ENCODE data around the gene KRTAP12-1.

The KRTAP12-1 gene, protein sequence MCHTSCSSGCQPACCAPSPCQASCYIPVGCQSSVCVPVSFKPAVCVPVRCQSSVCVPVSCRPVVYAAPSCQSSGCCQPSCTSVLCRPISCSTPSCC

DNA sequence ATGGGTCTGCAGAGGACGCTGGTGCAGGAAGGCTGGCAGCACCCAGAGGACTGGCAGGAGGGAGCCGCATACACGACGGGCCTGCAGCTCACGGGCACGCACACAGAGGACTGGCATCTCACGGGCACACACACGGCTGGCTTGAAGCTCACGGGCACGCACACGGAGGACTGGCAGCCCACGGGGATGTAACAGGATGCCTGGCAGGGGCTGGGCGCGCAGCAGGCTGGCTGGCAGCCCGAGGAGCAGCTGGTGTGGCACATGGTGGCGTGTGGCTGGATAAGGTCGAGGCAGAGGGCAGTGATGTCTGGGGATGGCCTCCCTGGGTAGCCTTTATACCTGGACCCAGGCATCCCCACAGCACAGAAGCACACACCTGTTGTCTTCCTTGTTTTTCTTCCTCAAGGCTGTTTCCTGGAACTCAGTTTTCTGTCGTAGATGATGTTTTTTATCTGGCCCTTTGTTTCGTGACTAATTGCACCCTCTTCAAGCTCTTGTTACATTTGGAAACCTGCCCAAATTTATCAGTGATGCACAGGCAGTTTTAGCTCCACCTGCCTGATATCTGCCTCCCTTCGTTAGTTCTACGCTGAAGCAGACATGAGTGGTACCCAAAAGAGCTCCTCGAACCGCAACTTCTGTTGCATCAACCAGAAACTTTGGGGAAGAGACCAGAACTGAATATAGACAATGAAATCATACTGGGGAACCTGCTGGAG is at the start of gene KRTAP12-1:
Gene KRTAP12-1, minus strand, starts transcription at position 303 of the 719 bp plus-strand sequence. Its CDS starts 40 bp downstream, at position 263.
- DNase-seq, result no peak

DNA sequence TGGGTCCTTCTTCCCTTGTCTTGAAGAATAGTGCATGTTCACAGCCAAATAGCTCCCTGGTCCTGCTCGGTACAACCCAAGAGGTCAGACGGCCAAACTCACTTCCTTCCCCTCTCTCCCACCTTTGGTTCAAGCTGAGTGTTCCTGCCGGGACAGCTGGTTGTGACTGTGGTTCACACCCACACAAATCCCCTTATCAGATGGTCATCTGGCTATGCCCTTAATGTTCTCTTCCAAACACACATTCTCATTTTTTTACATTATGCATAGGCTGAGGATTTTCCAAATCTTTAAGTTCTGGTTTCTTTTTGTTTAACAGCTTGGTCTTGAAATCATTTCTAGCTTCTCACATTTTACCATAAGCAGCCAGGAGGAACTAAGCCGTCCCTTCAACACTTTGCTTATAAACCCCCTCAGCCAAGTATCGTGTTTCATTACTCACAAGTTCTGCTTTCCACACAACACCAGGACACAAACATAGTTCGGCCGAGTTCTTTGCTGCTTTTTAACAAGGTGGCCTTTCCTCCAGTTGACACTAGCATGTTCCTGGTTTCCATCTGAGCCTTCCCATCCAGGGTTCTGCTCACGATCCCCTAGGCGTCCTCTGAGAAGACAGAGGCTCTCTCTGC is 49.1 kb upstream of the KRTAP12-1 start:
- no peak for DNase-seq

DNA sequence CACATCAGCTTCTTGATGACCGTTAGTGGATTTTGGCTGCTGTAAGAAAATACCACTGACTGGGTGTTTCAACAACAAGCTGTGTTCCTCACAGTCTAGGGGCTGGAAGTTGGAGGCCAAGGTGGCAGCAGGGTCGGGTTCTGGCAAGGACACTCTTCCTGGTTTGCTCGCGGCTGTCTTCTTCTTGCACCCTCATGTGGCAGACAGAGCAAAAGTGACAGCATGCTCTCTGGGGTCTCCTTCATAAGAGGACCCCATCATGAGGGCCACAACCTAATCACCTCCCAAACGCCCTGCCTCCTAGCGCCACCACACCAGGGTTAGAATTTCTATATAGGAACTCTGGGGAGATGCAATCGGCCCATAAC is 48.0 kb upstream of the KRTAP12-1 start:
- DNase-seq, result no peak

GRCh38 chr21:44729336-44730027 is 47.5 kb upstream of the KRTAP12-1 start:
- DNase-seq, result no peak

DNA sequence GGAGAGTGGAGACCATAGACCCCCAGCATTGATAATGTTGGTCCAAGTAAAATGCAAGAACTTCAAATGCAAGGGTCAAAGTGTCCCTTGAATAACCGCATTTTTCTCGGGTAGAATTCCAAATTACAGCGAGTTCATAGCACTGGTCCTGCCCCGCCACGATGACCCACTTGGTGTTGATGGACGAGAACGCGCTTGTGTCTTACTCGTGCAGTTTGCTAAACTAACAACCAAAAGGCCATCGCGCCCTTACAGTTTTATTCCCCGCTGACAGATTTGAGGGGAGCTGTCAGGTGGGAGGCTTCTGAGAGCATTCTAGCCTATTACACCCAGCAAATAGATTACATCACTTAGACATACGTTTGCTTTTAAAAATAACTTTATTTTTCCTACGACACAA is 46.8 kb upstream of the KRTAP12-1 start:
- DNase-seq, result no peak

DNA sequence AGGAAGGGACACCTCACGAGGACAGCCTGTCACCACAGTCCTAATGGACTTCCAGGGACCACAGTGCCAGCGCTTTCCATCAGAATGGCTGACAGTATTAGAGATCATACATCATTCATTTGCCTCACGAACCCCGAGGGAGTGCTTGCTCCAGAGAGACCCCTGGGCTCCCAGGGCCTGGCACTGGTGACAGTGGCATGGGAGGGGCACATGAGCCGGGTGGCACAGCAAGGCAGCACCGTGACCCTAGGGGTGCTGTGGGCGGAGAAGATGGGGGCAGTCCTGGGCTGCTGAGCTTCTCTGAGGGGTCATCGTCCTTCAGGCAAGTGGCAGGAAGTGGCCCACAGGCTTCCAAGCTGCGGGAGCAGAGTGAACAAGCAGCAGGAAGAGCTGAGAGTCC is 45.8 kb upstream of the KRTAP12-1 start:
- no peak for DNase-seq

GRCh38 chr21:44727321-44727720 is 45.4 kb upstream of the KRTAP12-1 start:
- no peak for DNase-seq

GRCh38 chr21:44726826-44727225 is 44.9 kb upstream of the KRTAP12-1 start:
- no peak for DNase-seq

DNA sequence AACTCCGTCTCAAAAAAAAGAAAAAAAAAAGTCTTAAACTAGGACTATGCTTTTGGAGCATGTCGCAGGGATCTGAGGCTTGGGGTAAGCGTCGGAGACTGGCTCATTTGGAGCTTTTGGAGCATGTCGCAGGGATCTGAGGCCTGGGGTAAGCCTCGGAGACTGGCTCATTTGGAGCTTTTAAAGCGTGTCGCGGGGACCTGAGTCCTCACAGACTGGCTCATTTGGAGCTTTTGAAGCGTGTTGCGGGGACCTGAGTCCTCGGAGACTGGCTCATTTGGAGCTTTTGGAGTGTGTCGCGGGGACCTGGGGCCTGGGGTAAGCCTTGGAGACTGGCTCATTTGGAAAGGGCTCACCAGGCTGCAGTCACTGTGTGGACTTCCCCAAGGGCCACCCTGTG is 43.0 kb upstream of the KRTAP12-1 start:
- DNase-seq, result no peak

- no peak for DNase-seq
These were observed 42.2 kb upstream of the KRTAP12-1 start for GRCh38 chr21:44724196-44724595.

GRCh38 chr21:44723177-44724131 is 41.5 kb upstream of the KRTAP12-1 start:
- peak; percentile 81 for DNase-seq

DNA sequence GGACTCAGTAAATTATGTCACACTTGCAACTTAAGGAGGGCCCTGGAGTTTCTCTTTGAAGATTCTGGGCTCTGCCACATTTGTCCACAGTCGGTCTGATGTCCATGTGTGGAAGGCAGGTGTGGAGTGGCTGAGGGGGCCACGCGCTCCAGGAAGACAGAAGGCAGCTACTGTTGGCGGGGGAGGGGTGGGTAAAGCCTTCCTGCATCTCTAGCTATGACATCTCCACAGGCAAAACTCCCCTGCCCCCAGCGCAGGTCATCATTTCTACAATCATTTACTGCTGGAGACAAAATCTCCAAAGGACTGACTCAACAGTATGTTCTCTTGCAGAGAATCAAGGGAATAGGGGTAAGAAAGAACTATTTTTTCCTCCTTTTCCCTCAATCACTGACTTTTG is 40.8 kb upstream of the KRTAP12-1 start:
- DNase-seq, result no peak

DNA sequence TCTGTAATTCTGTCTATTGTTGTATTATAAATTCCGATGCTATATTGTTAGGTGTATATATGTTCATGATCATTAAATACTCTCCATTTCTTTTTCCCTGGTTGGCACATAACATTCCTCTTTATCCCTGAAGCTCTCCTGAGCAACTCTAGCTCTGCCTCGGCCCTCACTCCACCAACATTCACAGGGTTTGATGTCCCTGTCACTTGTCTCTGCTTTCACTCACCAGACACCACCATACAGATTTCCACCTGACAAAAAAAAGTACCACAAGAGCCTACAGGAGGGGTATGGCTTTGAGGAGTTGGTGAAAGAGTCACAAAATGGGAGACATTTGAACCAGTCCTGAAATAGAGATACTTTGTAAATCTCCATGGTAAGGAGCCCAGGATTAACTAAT is 38.2 kb upstream of the KRTAP12-1 start:
- no peak for DNase-seq

DNA sequence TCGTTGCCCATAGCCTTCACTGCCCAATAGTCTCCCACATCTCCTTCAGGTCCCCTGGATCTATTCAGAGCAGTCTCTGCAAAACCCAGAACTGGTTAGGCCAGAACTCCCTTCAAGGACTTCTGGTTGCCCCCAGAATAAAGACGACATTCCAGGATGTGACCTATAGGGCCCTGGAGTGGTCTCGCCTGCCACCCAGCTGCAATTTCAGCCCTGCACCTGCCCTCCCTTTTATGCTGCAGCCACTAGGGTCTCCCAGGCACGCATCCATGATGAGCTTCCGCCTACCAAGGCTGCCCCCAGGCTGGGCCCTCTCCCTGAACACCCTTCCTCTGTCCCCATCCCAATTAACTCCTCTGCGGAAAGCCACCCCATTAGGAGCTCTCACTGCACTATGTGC is 36.6 kb upstream of the KRTAP12-1 start:
- DNase-seq, result no peak

- DNase-seq, result no peak
These were observed 36.1 kb upstream of the KRTAP12-1 start for GRCh38 chr21:44718093-44718492.

DNA sequence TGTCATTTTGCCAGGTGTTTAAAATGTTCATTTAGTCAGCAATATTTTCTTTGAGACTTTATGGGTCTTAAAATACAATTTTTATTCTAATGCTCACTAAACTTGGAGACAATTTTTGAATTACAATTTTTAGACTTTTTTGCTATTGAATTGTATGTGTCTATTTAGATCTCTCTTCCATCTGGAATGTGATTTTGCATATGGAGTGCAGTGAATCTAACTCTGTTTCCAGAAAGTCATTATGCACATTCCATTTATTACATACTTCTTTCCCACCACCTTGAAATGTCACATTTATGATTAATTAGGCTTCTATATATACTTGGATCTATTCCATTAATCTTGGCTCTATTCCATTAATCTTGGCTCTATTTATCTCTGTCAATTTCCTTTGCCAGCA is 35.0 kb upstream of the KRTAP12-1 start:
- no peak for DNase-seq

DNA sequence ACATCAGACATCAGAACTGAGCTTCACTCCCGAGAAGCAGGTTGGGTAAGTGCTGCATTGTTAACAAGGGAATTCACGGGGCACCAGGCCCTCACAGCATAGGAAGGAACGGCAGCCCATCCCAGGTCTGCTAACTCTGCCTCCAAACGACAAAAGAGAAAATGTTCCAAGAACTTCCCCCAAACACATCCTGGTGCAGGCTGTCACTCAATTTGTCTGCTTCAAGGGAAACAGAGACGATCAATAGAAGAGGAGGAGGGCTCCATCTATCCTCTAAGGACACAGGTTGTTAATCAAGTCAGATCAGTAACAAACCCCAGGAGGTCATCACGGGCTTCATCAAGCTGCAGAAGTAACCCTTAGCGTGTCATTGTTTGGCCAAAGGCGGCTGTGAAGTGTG is 32.9 kb upstream of the KRTAP12-1 start:
- DNase-seq, result no peak

GRCh38 chr21:44713846-44714245 is 31.9 kb upstream of the KRTAP12-1 start:
- no peak for DNase-seq

GRCh38 chr21:44713130-44713529 is 31.2 kb upstream of the KRTAP12-1 start:
- no peak for DNase-seq

DNA sequence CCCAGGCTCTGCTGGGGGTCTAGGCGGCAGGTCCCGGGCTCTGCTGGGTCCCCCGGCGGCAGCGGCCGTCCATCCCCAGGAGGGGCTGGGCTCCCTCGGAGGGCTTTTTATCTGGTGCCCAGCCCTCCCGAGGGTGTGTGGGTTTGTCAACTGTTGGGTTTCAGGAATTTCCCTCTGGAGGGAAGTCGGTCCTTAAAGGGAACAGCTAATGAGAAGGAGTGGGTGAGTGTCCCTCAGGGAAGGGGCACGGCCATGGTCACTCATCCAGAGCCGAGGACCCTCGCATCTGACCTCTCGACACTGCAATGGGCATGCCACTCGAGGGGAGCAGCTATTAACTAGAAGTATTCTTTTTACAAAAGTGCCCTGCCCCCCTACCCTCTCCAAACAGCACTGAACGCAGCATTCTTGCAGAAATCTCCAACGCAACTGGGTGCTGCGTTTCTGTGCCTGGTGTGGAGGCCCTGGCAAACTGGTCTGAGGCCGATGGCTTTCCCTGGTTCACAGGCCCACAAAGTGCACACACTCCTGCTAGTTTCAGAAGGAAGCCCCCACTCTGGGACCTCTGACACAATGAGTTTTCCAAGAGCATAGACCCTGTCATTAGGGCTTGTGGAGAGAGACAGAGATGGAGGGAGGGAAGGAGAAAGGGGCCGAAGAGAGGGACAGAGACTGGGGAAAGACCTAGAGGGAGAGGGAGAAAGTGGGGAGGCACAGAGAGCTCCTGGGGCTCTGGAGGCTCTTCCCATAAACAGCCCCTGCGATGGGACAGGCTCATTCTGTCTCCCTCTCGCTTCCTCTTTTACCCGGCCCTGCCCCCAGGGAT is 30.5 kb upstream of the KRTAP12-1 start:
- no peak for DNase-seq

DNA sequence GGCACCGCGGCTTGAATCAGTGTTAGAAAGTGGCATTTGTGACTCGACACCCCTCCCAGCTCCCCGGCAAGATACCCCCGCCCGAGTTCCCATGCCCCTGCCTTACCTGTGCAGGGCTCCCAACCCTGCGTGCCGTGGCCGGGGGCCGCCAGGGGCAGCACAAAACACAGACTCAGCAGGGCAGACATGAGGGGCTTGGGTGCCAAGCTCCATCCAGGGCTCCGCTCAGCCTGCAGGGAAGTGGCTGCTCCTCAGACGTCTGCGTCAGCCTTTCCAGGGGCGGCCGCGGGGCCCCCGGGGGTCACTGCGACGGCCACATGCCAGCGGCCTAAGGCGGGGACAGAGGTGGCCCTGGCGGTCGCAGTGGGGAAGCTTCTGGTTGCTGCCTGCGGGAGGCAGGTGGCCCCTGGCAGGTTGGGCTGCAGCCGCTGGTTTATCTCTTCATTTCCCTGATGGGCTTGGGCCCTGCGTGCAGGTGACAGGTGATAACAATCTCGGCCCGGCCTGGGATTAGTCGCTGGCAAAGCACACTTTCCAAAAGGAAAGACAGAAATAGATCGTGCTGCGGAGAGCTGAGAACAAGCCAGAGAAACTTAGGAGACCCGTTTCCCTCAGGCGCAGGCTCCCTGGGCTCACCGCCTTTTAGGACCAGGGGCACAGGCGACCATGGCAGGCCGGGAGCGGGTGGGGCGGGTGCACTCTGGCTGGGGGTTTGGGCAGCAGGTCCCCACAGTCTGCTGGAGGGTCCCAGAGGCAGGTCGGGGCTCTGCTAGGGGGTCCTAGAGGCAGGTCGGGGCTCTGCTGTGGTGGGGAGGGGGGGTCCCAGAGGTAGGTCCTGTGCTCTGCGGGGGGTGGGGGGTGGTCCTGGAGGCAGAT is 29.6 kb upstream of the KRTAP12-1 start, which contains the start of gene TSPEAR:
Gene TSPEAR, minus strand, starts transcription at position 246 of the 876 bp plus-strand sequence. Its CDS starts 58 bp downstream, at position 188.
- DNase-seq, result no peak
